Measurements from ENCODE around the gene PTPRK. TPM values are rescaled to one million over a fixed set of nuclear protein-coding genes. Genes with fewer than 3 reads are reported as not detected.

PTPRK gene
- total RNA-seq, 2 donors from 2014 or later = 23.7 to 30.2 TPM

DNA sequence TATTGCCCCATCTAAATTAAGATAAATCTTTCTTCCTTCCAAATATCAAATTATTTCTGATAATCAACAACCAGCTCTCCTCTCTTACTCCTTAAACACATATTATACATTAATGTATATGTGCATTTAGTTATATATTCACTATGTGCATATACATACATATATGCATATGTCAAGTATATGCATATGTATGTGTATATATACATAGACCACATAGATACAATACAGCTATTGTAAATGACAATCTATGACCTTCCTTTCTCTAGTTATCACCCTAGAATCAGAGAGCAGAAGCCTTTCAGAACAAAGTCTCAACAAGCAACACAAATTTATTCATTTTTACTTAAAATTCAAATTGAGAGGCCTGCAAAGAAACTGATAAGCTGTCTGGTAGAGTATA, 378.5 kb downstream of the PTPRK start:
- intact Hi-C loops (cut with DNase I) = no loop called here
- DNase-seq (ENCODE audit: low spot score) = no peak

DNA sequence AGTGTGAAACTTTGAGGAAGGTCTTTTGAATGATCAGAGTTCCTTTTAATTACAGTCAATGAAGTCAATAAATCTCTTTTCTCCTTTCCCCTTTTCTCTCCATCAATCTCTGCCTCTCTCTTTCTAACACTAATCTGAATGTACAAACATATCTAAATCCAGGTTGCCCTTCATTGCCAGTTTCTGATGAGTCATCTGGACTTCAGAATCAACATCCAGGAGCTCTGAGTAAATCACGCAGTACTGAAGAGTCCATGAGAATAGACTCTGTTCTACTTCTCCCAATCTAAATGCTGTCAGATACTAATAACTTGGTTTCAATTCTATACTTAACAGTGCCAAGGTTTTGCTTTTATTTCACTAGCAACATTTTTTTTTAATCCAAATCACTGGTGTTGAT, 380.9 kb downstream of the PTPRK start:
- intact Hi-C loops (cut with DNase I) = no loop called here
- DNase-seq (ENCODE audit: low spot score) = no peak

- no peak for DNase-seq (ENCODE audit: low spot score)
- intact Hi-C loops (cut with DNase I) = no loop called here
These were observed 381.7 kb downstream of the PTPRK start for GRCh38 chr6:128138694-128139093.

DNA sequence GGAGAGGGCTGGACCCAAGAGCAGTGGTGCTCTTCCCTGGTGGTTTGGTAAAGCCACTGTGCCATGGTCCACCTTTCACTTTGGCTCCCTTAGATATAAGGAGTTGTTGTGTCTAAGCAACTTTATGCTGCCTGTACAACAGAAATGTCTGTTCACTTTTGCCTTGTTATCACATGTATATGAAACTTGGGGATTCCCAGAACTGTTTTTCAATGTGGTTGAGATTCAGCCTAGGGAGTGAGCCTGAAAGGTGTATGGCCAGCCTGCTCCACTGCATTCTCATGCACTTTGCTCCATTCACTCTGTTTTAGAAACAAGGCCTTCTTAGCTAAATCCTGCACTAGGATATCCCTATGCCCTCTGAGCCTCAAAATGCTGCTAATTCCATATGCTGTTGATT, 385.1 kb downstream of the PTPRK start:
- no peak for DNase-seq (ENCODE audit: low spot score)
- intact Hi-C loops (cut with DNase I) = no loop called here

DNA sequence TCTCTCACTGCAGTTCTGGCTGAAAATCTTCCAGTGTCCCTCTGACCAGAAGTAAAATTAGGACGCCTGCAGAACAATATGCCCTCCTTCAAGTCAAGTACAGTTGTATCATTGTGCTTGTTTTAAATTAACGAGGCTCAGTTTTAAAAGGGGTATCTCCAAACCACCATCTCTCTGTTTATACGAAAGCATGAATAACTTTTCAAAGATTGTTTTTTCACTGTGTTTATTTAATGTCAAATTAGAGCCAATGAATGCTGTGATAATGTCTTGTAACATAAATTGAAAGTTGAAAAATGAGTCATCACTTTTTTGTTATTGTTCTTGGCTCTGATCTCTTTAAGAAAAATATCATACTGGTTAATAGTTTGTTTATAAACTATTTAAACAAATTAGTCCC, 388.8 kb downstream of the PTPRK start:
- no peak for DNase-seq (ENCODE audit: low spot score)
- intact Hi-C loops (cut with DNase I) = no loop called here

- no peak for DNase-seq (ENCODE audit: low spot score)
- intact Hi-C loops (cut with DNase I) = no loop called here
These were observed 389.4 kb downstream of the PTPRK start for GRCh38 chr6:128131036-128131435.

- intact Hi-C loops (cut with DNase I) = no loop called here
- DNase-seq (ENCODE audit: low spot score) = no peak
These were observed 390.7 kb downstream of the PTPRK start for GRCh38 chr6:128129679-128130078.

GRCh38 chr6:128127650-128128049, 392.7 kb downstream of the PTPRK start:
- intact Hi-C loops (cut with DNase I) = no loop called here
- DNase-seq (ENCODE audit: low spot score) = no peak

DNA sequence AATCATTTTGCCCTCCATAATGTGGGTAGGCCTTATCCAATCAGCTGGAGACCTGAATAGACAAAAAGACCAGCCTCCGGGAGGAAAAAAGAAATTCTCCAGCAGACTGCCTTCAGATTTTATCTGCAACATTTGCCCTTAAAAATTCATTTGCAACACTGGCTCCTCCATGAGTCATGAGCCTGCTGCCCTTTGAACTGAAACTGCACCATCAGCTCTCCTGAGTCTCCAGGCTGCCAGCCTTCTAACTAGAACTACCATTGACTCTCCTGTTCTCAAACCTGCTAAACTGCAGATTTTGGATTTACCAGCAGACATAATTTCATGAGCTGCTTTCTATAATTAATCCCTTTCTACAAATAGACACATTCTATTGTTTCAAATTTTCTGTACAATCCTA, 395.7 kb downstream of the PTPRK start:
- DNase-seq (ENCODE audit: low spot score) = no peak
- intact Hi-C loops (cut with DNase I) = no loop called here

- intact Hi-C loops (cut with DNase I) = no loop called here
- DNase-seq (ENCODE audit: low spot score) = no peak
These were observed 398.8 kb downstream of the PTPRK start for GRCh38 chr6:128121610-128122009.

DNA sequence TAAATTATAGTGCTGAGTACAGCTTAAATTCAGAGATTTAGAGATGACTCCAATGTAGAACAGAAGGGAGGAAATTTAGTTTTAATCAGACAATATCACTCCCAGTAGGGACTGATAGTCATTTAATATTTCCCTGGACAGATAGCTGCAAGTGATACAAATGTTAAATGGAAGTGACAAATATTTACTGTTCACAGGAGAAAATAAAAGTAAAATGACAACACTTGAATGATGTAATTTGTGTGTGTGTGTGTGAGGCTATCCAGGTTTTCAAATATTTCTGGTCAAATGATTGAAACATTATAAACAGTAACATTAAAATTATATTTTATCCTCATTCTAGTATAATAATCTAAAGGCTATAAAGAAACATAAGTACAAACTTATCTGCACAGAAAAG, 399.2 kb downstream of the PTPRK start:
- intact Hi-C loops (cut with DNase I) = no loop called here

GRCh38 chr6:128118401-128118800, 402.0 kb downstream of the PTPRK start:
- DNase-seq (ENCODE audit: low spot score) = no peak
- intact Hi-C loops (cut with DNase I) = no loop called here

More for the DNA sequence above, 399.2 kb downstream of the PTPRK start:
- no peak for DNase-seq (ENCODE audit: low spot score)

DNA sequence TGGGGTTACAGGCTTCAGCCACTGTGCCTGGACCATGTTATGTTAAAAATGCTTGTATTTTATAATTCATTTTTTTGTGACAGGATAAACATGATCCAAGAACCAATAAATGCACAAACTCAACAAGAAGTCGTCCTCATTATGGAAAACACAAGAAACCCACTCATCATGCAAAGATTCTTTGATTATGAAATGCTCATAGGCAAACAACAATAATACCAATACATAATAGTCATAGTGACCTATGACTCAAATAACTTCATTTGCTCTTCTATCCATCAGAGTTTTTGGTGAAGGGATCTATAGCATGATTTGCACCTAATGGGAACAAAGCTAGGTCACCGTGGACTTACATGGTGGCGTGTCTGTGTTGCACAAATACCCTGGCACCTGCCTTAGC, 402.5 kb downstream of the PTPRK start:
- no peak for DNase-seq (ENCODE audit: low spot score)
- intact Hi-C loops (cut with DNase I) = no loop called here

GRCh38 chr6:128114164-128114563, 406.2 kb downstream of the PTPRK start:
- intact Hi-C loops (cut with DNase I) = no loop called here
- DNase-seq (ENCODE audit: low spot score) = no peak

GRCh38 chr6:128112494-128112893, 407.9 kb downstream of the PTPRK start:
- DNase-seq (ENCODE audit: low spot score) = no peak
- intact Hi-C loops (cut with DNase I) = no loop called here

GRCh38 chr6:128111096-128111495, 409.3 kb downstream of the PTPRK start:
- no peak for DNase-seq (ENCODE audit: low spot score)
- intact Hi-C loops (cut with DNase I) = no loop called here

DNA sequence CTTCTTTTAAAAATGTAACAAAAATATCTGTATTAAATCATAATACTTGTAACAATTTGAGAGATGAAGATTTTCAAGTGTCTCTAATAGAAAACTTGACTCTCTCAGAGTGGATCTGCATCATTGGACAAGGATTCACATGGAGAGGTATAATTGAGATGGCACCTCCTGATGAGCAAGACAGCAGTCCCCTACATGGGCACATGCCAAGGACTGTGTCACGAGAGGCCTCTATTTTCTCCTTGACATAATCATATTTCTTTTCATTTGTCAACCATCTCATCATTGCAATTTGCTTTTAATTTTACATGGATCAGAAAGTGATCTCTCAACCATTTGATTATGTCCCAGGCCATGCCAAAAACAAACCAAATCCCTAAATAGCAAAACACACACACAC, 412.7 kb downstream of the PTPRK start:
- DNase-seq (ENCODE audit: low spot score) = no peak
- intact Hi-C loops (cut with DNase I) = no loop called here

- intact Hi-C loops (cut with DNase I) = no loop called here
These were observed 420.7 kb downstream of the PTPRK start for GRCh38 chr6:128099571-128100197.

GRCh38 chr6:128098000-128098581, 422.3 kb downstream of the PTPRK start:
- intact Hi-C loops (cut with DNase I) = no loop called here
- no peak for DNase-seq (ENCODE audit: low spot score)

More at GRCh38 chr6:128099571-128100197, 420.7 kb downstream of the PTPRK start:
- DNase-seq (ENCODE audit: low spot score) = no peak

DNA sequence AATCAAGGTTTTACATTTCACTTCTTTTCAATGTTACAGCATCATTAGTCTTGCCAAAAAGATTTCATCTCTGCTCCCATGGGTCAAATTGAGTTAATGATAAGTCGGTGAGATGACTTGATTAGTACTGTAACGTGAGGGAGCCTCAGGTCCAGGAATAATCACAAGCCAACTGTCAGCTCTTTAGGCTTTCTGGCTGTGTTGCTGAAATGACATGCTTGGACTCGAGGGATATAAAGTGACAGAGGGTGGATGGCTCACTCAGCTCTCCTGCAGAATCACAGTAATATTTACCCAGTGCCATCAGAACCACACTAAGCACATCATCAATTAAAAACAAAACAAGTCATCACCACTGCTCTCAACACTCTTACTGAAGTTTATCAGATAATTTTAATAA, 423.4 kb downstream of the PTPRK start:
- intact Hi-C loops (cut with DNase I) = no loop called here
- no peak for DNase-seq (ENCODE audit: low spot score)

GRCh38 chr6:128095362-128095761, 425.0 kb downstream of the PTPRK start:
- no peak for DNase-seq (ENCODE audit: low spot score)
- intact Hi-C loops (cut with DNase I) = no loop called here

GRCh38 chr6:128079021-128079420, 441.4 kb downstream of the PTPRK start:
- no peak for DNase-seq (ENCODE audit: low spot score)
- intact Hi-C loops (cut with DNase I) = no loop called here
